ENCODE data around the gene TMEM202. TPM values are rescaled to one million over a fixed set of nuclear protein-coding genes. Genes with fewer than 3 reads are reported as not detected.
"Not testable (repeated sequence)": the region's sequence is repeated elsewhere in the genome, so short reads cannot be mapped to it uniquely, and the experiment has no call there.

The TMEM202 gene
- total and polyA plus RNA-seq, 4 donors: not detected

DNA sequence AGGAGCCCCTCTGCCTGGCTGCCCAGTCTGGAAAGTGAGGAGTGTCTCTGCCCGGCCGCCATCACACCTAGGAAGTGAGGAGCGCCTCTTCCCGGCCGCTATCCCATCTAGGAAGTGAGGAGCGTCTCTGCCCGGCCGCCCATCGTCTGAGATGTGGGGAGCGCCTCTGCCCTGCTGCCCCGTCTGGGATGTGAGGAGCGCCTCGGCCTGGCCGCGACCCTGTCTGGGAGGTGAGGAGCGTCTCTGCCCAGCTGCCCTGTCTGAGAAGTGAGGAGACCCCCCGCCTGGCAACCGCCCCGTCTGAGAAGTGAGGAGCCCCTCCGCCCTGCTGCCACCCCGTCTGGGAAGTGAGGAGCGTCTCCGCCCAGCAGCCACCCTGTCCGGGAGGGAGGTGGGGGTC is 1.8 kb upstream of the TMEM202 start:
- H3K36me3 ChIP-seq (ENCODE audit: control insufficient read depth, insufficient read depth, low read length); DNase-seq (ENCODE audit: low read depth in 4 of 6, low spot score in 6 of 6); H3K9me3 ChIP-seq (ENCODE audit: control insufficient read depth, insufficient read depth, low read length); H3K27ac ChIP-seq (ENCODE audit: low read depth, low read length); H3K4me1 ChIP-seq (ENCODE audit: control insufficient read depth, insufficient read depth, low read length); H3K4me3 ChIP-seq (ENCODE audit: low read depth, low read length); H3K27me3 ChIP-seq (ENCODE audit: control insufficient read depth, insufficient read depth, low read length): not testable (repeated sequence)
- WGBS (ENCODE audit: insufficient coverage): no CpG with 5 or more reads among the region's 24 CpGs

DNA sequence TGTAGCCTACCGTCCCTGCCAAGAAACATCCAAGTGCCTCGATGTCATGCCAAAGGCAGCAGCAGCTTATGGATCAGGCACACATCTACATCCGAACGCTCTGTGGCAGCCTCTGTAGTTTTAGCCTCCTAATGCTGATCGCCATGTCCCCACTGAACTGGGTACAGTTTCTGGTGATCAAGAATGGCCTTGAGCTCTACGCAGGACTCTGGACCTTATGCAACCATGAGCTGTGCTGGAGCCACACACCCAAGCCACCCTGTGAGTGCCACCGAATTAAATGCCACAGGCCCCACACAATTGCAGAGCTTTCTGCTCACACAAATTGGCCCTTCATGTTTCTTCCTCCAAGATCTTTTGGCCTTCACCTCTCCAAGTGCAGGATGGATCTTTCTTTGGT is 543 bp downstream of the TMEM202 start:
- Histone ChIP-seq H3K4me3 (ENCODE audit: low read depth, low read length) (no peak overlapping the region), H3K27ac (ENCODE audit: low read depth, low read length) (no peak overlapping the region), H3K36me3 (ENCODE audit: control insufficient read depth, insufficient read depth, low read length) (no peaks in the 10 kb centered on the region), H3K9me3 (ENCODE audit: control insufficient read depth, insufficient read depth, low read length) (no peaks in the 10 kb centered on the region), H3K27me3 (ENCODE audit: control insufficient read depth, insufficient read depth, low read length) (peaks cover 10% of the 10 kb centered on the region), H3K4me1 (ENCODE audit: control insufficient read depth, insufficient read depth, low read length) (no peaks in the 10 kb centered on the region)
- WGBS (ENCODE audit: insufficient coverage): 89% methylated on average over 7 of the region's 7 CpGs
- DNase-seq (ENCODE audit: low read depth in 4 of 6, low spot score in 6 of 6): no peak

DNA sequence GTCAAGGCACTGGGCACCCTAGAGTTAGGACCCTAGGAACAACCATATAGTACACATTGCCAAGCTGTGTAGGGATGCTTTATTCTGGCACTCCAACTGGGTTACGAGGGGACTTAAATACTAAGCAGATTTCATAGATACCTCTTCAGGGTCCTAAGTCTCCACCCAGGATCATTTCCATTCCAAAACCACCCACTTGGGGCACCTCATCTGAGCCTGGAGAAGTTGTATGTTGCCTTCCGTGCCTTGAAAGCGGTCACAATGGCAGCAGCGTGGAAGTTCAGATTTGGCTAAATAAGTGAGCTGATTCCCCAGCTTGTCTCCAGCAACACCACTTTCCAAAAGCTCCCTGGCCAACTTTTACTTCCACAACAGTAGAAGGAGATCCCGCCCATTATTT is 4.6 kb downstream of the TMEM202 start:
- H3K27me3 ChIP-seq (ENCODE audit: control insufficient read depth, insufficient read depth, low read length): peaks cover 28% of the 10 kb centered on the region
- WGBS (ENCODE audit: insufficient coverage): 76% methylated on average over 3 of the region's 5 CpGs

DNA sequence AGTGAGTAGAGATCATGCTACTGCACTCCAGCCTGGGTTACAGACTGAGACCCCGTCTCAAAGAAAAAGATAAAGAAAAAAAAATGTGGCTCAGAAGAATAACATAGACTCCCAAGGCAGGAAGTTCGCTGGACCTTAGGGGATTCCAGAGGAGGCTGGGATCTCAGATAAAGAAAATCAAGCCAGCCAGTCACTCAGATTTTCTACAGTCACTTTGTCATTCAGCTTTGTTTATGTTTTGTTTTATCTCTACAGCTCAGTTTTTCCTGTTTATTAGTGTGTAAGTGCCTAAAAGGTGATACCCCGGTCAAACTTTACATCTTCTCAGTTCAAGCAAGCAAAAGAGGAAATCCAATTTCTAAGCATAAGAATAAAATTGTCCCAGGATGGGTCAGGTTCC is 6.3 kb downstream of the TMEM202 start:
- H3K9me3 ChIP-seq (ENCODE audit: control insufficient read depth, insufficient read depth, low read length): no peaks in the 10 kb centered on the region
- H3K27me3 ChIP-seq (ENCODE audit: control insufficient read depth, insufficient read depth, low read length): peaks cover 33% of the 10 kb centered on the region
- DNase-seq (ENCODE audit: low read depth in 4 of 6, low spot score in 6 of 6): no peak
- WGBS (ENCODE audit: insufficient coverage): no CpG with 5 or more reads among the region's 3 CpGs
- no peaks in the 10 kb centered on the region for H3K36me3 ChIP-seq (ENCODE audit: control insufficient read depth, insufficient read depth, low read length)
- H3K4me1 ChIP-seq (ENCODE audit: control insufficient read depth, insufficient read depth, low read length): no peaks in the 10 kb centered on the region
- H3K27ac ChIP-seq (ENCODE audit: low read depth, low read length): no peak overlapping the region
- no peak overlapping the region for H3K4me3 ChIP-seq (ENCODE audit: low read depth, low read length)

More for the DNA sequence above, 4.6 kb downstream of the TMEM202 start:
- H3K36me3 ChIP-seq (ENCODE audit: control insufficient read depth, insufficient read depth, low read length): no peaks in the 10 kb centered on the region
- H3K4me3 ChIP-seq (ENCODE audit: low read depth, low read length): no peak overlapping the region
- H3K4me1 ChIP-seq (ENCODE audit: control insufficient read depth, insufficient read depth, low read length): no peaks in the 10 kb centered on the region
- no peak for DNase-seq (ENCODE audit: low read depth in 4 of 6, low spot score in 6 of 6)
- H3K9me3 ChIP-seq (ENCODE audit: control insufficient read depth, insufficient read depth, low read length): no peaks in the 10 kb centered on the region
- H3K27ac ChIP-seq (ENCODE audit: low read depth, low read length): no peak overlapping the region

DNA sequence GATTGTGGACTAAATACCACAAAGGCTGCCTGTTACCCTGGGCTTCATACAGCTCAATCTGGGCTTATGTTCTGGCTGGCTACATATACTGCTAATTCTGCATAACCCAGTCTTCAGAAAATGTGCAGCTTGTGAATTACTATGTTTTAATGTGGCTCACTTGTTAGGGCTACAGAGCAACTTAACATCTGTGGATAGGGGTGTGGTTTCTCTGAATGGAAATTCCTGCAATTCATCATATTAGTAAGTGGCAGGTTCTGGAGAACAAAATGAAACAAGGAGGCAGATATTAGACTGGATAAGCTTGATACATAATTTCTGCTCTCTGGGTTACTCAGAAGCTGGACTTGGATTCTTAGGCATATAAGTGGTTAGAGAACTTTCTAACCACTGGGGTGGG is 6.7 kb downstream of the TMEM202 start:
- no peak for DNase-seq (ENCODE audit: low read depth in 4 of 6, low spot score in 6 of 6)
- Histone ChIP-seq H3K36me3 (ENCODE audit: control insufficient read depth, insufficient read depth, low read length) (no peaks in the 10 kb centered on the region), H3K4me1 (ENCODE audit: control insufficient read depth, insufficient read depth, low read length) (no peaks in the 10 kb centered on the region), H3K4me3 (ENCODE audit: low read depth, low read length) (no peak overlapping the region), H3K27ac (ENCODE audit: low read depth, low read length) (no peak overlapping the region), H3K9me3 (ENCODE audit: control insufficient read depth, insufficient read depth, low read length) (no peaks in the 10 kb centered on the region), H3K27me3 (ENCODE audit: control insufficient read depth, insufficient read depth, low read length) (peaks cover 33% of the 10 kb centered on the region)

DNA sequence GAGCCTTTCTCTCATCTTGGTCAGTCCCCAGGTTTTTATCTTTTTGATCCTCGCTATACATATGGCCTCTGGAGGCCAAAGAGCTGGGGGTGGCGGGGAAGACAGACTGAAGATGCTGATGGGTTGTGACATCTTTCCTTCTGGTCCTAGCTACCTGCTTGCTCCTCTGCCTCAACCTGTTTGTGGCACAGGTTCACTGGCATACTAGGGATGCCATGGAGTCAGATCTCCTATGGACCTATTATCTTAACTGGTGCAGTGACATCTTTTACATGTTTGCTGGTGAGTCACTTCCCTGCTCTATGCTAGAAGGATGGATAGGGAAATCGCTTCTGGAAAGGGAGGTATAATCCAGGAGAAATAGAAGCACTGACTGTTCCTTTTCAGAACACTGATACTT is 8.8 kb downstream of the TMEM202 start:
- no peak for DNase-seq (ENCODE audit: low read depth in 4 of 6, low spot score in 6 of 6)
- H3K36me3 ChIP-seq (ENCODE audit: control insufficient read depth, insufficient read depth, low read length): no peaks in the 10 kb centered on the region

DNA sequence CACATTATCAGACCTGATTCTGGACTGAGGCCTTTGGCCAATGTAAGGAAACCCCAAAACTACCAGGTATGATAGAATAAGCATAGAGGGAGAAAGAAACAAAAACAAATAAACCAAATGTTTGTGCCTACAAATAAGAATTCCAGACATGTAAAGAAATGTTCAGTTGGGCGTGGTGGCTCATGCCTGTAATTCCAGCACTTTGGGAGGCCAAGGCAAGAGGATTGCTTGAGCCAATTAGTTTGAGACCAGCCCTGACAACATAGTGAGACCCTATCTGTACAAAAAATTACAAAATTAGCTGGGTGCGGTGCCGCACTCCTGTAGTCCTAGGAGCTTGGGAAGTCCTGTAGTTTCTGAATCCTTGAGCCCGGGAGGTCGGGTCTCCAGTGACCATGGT is 13.0 kb downstream of the TMEM202 start:
- 95% methylated on average over 5 of the region's 5 CpGs for WGBS (ENCODE audit: insufficient coverage)
- no peak for DNase-seq (ENCODE audit: low read depth in 4 of 6, low spot score in 6 of 6)
- no peaks in the 10 kb centered on the region for H3K9me3 ChIP-seq (ENCODE audit: control insufficient read depth, insufficient read depth, low read length)
- no peaks in the 10 kb centered on the region for H3K4me1 ChIP-seq (ENCODE audit: control insufficient read depth, insufficient read depth, low read length)
- H3K4me3 ChIP-seq (ENCODE audit: low read depth, low read length): no peak overlapping the region
- H3K27me3 ChIP-seq (ENCODE audit: control insufficient read depth, insufficient read depth, low read length): peaks cover 12% of the 10 kb centered on the region
- no peak overlapping the region for H3K27ac ChIP-seq (ENCODE audit: low read depth, low read length)
- H3K36me3 ChIP-seq (ENCODE audit: control insufficient read depth, insufficient read depth, low read length): no peaks in the 10 kb centered on the region

More for the DNA sequence above, 8.8 kb downstream of the TMEM202 start:
- WGBS (ENCODE audit: insufficient coverage): 63% methylated on average over 3 of the region's 3 CpGs
- Histone ChIP-seq H3K4me1 (ENCODE audit: control insufficient read depth, insufficient read depth, low read length) (no peaks in the 10 kb centered on the region), H3K4me3 (ENCODE audit: low read depth, low read length) (no peak overlapping the region), H3K27me3 (ENCODE audit: control insufficient read depth, insufficient read depth, low read length) (peaks cover 30% of the 10 kb centered on the region), H3K9me3 (ENCODE audit: control insufficient read depth, insufficient read depth, low read length) (no peaks in the 10 kb centered on the region), H3K27ac (ENCODE audit: low read depth, low read length) (no peak overlapping the region)

DNA sequence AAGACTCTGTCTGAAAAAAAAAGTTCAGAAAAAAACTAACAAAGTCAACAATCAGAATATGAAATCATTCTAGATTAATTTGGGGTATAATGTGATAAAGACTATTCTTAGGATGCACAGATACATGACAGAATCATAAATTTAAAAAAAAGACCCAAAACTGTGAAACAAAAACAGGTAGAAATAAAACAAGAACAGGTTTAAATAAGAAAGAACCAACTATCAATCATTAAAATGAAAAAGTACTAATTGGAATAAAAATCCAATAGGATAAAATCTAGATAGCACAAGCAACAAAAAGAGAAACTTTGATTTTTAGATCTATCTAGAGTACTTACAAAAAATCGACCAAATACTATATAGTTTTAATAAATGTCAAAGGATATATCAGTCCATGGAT is 13.4 kb downstream of the TMEM202 start:
- Histone ChIP-seq H3K9me3 (ENCODE audit: control insufficient read depth, insufficient read depth, low read length) (no peaks in the 10 kb centered on the region), H3K4me3 (ENCODE audit: low read depth, low read length) (no peak overlapping the region), H3K4me1 (ENCODE audit: control insufficient read depth, insufficient read depth, low read length) (no peaks in the 10 kb centered on the region), H3K27me3 (ENCODE audit: control insufficient read depth, insufficient read depth, low read length) (peaks cover 12% of the 10 kb centered on the region), H3K36me3 (ENCODE audit: control insufficient read depth, insufficient read depth, low read length) (no peaks in the 10 kb centered on the region), H3K27ac (ENCODE audit: low read depth, low read length) (no peak overlapping the region)
- no peak for DNase-seq (ENCODE audit: low read depth in 4 of 6, low spot score in 6 of 6)
- no CpG with 5 or more reads among the region's 1 CpG for WGBS (ENCODE audit: insufficient coverage)

DNA sequence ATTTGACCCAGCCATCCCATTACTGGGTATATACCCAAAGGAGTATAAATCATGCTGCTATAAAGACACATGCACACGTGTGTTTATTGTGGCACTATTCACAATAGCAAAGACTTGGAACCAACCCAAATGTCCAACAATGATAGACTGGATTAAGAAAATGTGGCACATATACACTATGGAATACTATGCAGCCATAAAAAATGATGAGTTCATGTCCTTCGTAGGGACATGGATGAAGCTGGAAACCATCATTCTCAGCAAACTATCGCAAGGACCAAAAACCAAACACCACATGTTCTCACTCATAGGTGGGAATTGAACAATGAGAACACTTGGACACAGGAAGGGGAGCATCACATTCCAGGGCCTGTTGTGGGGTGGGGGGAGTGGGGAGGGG is 15.2 kb downstream of the TMEM202 start:
- H3K4me1 ChIP-seq (ENCODE audit: control insufficient read depth, insufficient read depth, low read length); H3K36me3 ChIP-seq (ENCODE audit: control insufficient read depth, insufficient read depth, low read length); DNase-seq (ENCODE audit: low read depth in 4 of 6, low spot score in 6 of 6); H3K27me3 ChIP-seq (ENCODE audit: control insufficient read depth, insufficient read depth, low read length); H3K9me3 ChIP-seq (ENCODE audit: control insufficient read depth, insufficient read depth, low read length); H3K4me3 ChIP-seq (ENCODE audit: low read depth, low read length); H3K27ac ChIP-seq (ENCODE audit: low read depth, low read length): not testable (repeated sequence)
- no CpG with 5 or more reads among the region's 3 CpGs for WGBS (ENCODE audit: insufficient coverage)

DNA sequence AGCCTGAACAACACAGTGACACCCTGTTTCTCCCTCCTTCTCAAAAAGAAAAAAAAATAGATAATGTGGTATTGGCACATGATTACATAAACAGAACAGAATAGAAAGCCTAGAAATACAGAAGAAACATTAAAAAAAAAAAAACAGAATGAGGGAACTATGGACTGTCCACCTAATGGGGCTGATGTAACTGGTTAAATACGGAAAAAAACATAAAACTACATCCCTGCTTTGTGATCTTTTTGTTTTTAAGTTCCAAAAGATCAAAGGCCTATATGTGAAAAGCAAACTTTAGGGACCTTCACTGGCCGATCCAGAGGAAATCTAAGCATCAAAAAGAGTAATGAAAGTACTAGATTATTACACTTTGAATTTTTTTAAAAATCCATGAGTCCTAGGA is 17.2 kb downstream of the TMEM202 start:
- no peak for DNase-seq (ENCODE audit: low read depth in 4 of 6, low spot score in 6 of 6)
- H3K9me3 ChIP-seq (ENCODE audit: control insufficient read depth, insufficient read depth, low read length): no peaks in the 10 kb centered on the region

More for the DNA sequence above, 17.2 kb downstream of the TMEM202 start:
- no peaks in the 10 kb centered on the region for H3K27me3 ChIP-seq (ENCODE audit: control insufficient read depth, insufficient read depth, low read length)
- no peak overlapping the region for H3K27ac ChIP-seq (ENCODE audit: low read depth, low read length)
- H3K4me3 ChIP-seq (ENCODE audit: low read depth, low read length): no peak overlapping the region
- no peaks in the 10 kb centered on the region for H3K4me1 ChIP-seq (ENCODE audit: control insufficient read depth, insufficient read depth, low read length)
- no peaks in the 10 kb centered on the region for H3K36me3 ChIP-seq (ENCODE audit: control insufficient read depth, insufficient read depth, low read length)
- no CpG with 5 or more reads among the region's 2 CpGs for WGBS (ENCODE audit: insufficient coverage)
